ENCODE data around the gene OSM.

- TF ChIP-seq CTCF (IDR thresholded peaks at IDR 0.05) (no peak), POLR2AphosphoS5 (IDR thresholded peaks at IDR 0.05) (no peak), POLR2A (IDR thresholded peaks at IDR 0.05) (no peak)
These were observed 25.9 kb downstream of the OSM start for GRCh38 chr22:30240541-30241417.

Measured in sigmoid colon (tissue), 4 donors.